Left colon (tissue), 2 donors: ENCODE measurements around the gene FCSK. TPM values are rescaled to one million over a fixed set of nuclear protein-coding genes. Genes with fewer than 3 reads are reported as not detected.
A peak's percentile ranks its signal among the peaks of the same experiment; 100 is the strongest.
"Not testable (repeated sequence)": the region's sequence is repeated elsewhere in the genome, so short reads cannot be mapped to it uniquely, and the experiment has no call there.

Experiments
- ATAC-seq: fragments of 200-7000 bp; cut with Tn5 transposase; one replicate; pipeline ENCODE4 v1.9.1; 2020; ENCODE audit warnings: mild to moderate bottlenecking, moderate library complexity
- DNase-seq, 2 donors: peaks; one replicate each; pipeline ENCODE4 v3.0.0-alpha.2; 2020
- intact Hi-C, 2 donors: fragments of 100-400 bp; cut with DNase I in 1 of 2; cut with micrococcal nuclease in 1 of 2; formaldehyde crosslinking; loops; one replicate each; pipeline versions ENCODE4 v1.11.2 to v1.14.0; 2022; cut with DNase I, micrococcal nuclease
- long read RNA-seq: library from polyadenylated mRNA; unstranded; transcript quantifications from one replicate; pipeline ENCODE4 v2.0.0, GENCODE V29; 2021
- total RNA-seq, 2 donors: library from RNA; stranded (reverse); fragmentation: NEBNext Ultra II Directional; extraction: Animal tissue kit (Norgen Biotek cat#: 25700); gene quantifications; one replicate each; pipeline ENCODE4 v1.2.1, GENCODE V29; 2021
- donor health status: DM: no; HTN: no; CAD: no.
- donor health status: DM: yes; HTN: yes; CAD: no.

FCSK gene
- 10 to 100 TPM; 36.5 to 48.8 TPM for total RNA-seq
- long read RNA-seq, full-length matches to known transcripts, result 3 of 54 reads
- long read RNA-seq, partial matches to known transcripts, result 36 of 54 reads
- long read RNA-seq, other reads (novel, unspliced or antisense), result 15 of 54 reads

DNA sequence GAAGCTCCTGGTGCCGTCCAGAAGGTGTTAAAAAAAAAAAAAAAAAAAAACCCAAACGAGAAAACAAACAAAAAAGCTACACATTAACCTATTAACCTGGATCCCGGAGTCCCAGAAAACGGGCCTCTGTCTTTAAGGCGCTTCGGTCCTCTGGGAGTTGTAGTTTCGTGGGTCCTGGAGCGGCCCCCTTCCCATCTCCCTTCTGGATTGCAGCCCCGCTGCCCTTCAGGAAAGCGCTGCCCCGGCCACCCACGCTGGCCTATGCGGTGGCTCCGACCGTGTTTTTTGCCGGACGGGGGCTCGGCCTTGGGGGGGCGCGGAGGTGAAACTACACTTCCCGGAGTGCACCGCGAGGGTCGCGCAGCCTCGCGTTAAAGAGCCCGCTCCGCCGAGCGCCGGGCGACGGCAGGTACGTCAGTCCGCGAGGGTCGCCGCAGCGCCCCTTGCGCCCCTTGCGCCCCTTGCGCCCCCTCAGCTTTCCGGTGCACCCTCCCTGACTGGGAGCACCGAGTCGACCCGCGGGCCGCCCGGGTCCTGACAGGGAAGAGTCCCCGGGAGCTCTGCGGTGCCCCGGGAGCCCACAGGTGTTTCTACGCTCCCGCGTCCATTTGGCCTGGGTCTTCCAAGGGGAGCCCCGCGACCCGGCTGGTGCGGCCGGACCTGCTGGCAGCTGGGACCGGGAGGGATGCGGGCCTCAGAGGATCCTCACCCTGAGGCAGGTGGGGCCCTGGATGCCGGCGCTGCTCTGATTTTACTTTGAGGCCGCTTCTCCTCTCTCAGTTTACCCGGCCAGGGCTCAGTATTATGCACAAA, at the start of gene FCSK:
TSS of gene FCSK (plus strand) at position 374 of the 813 bp plus-strand sequence. CDS start 8,596 bp downstream, outside the sequence.
- intact Hi-C loops, result loop anchor here in 1 of 2 donors (10.0 kb wide), 1 partner anchor 60 kb away; no protein-coding TSS in a partner anchor
- ATAC-seq (peak; percentile 87), DNase-seq (peak; percentile 55 to 84)

DNA sequence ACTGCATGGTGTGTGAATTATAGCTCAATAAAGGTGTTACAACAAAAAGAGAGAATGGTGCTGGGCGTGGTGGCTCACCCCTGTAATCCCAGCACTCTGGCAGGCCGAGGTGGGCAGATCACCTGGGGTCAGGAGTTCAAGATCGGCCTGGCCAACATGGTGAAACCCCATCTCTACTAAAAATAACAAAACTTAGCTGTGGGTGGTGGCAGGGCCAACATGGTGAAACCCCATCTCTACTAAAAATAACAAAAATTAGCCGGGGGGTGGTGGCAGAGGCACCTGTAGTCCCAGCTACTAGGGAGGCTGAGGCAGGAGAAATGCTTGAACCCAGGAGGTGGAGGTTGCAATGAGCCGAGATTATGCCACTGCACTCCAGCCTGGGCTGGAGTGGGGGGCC, 48.3 kb upstream of the FCSK start:
- ATAC-seq, intact Hi-C loops, DNase-seq: not testable (repeated sequence)

DNA sequence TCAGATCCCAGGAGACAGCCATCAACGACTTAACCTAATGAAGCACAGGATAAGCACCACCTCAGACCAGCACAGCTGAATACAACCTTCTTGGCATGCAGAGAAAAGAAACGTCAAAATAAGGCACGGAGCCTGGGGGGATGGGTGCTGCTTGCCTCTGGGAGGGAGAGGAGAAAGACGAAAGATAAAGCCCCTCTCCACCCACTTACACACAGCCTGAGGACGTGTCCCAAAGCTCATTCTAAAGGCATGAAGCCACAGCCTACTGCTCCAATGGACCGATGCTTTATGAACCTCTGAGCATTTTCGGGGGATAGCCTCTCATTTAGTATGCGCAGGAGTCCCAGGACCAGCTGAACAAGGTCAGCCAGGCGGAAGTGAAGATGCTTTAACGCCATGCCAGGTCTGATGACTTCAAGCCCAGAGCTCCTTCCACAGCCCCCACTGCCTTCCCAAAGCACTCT, 46.6 kb upstream of the FCSK start:
- intact Hi-C loops, result no loop called here
- DNase-seq, result no peak
- ATAC-seq, result no peak

DNA sequence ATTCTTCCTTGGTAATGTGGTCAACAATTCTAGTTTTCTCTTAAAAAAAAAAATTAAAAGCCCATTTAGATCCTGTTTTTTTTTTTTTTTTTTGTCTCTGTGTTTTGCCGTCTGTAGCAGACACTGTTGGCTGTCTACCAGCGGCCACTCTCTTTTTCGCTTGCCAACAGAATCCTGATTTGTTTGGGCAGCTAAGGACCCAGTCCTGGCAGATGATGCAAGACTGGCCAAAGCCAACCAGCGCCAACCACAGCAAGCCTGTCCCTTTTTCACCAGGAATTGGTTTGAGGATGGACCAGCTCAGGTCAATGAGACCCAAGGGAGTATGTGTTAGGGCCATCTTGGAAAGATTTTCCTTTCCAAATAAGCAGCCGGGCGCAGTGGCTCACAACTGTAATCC, 43.7 kb upstream of the FCSK start:
- intact Hi-C loops, result no loop called here
- DNase-seq (no peak), ATAC-seq (no peak)

DNA sequence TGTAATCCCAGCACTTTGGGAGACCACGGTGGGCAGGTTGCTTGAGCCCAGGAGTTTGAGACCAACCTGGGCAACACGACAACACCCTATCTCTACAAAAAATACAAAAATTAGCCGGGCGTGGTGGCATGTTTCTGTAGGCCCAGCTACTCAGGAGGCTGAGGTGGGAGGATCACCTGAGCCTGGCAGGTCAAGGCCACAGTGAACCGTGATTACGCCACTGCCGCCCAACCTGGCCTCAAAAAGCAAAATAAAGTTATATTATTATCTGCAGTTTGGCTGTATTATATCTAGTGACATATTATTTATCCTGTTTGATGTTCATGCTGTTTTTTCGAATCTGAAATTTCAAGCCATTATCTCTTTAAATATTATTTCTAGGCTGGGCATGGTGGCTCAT, 42.0 kb upstream of the FCSK start:
- intact Hi-C loops, result no loop called here
- DNase-seq (no peak), ATAC-seq (no peak)

DNA sequence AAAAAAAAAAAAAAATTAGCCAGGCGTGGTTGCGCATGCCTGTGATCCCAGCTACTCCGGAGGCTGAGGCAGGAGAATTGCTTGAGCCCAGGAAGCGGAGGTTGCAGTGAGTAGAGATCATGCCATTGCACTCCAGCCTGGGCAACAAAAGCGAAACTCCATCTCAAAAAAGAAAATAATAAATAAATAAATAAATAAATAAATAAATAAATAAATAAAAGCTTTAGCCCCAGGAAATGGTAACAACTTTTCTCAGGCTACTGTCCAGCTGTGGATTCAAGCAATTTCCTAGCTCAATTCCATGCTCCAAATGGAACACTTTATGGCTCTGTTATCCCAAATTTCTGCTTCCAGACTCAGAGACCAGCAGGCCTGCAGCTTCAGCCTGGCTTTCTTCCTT, 40.8 kb upstream of the FCSK start:
- ATAC-seq, intact Hi-C loops, DNase-seq: not testable (repeated sequence)

DNA sequence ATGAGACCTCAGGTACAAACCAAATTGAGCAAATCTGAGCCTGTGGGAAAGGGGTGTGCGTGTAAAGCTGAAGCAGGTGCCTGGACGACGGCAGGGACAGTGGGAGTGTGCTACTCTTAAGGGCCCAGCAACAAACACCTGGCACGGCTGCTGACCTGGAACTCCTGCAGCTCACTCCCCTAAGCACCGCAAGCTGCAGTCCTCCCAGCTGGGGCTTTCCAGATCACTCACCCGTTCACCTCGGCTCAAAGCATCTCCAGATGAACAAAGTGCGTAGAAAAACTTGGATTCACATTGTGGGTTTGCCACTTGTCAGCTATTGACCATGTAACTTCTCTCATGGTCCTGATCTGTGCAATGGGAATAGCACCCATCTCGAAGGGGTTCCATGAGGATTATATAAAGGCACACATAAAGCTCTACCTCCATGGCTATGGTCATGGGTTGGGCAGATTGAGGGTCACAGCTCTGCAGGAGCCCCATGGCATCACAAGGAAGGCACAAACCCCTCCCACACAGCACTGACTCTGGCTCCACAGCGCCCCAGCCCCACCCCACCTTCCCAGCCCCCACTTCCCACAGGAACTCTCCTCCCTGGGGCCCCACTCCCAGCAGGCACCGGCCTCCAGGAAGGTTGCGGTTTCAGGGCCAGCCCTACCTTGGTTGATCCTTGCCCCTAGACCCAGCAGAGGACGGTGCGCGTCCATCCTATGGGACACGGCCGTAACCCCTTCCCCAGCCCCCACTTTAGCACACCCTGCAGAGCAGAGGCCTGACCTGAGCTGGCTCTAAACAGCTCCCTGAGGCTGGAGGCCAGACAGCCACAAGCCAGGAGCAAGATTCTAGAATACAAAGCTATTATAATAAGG, 37.4 kb upstream of the FCSK start:
- peak in 1 of 2 donors; percentile 56 for DNase-seq
- ATAC-seq, result peak; percentile 68
- intact Hi-C loops, result no loop called here

DNA sequence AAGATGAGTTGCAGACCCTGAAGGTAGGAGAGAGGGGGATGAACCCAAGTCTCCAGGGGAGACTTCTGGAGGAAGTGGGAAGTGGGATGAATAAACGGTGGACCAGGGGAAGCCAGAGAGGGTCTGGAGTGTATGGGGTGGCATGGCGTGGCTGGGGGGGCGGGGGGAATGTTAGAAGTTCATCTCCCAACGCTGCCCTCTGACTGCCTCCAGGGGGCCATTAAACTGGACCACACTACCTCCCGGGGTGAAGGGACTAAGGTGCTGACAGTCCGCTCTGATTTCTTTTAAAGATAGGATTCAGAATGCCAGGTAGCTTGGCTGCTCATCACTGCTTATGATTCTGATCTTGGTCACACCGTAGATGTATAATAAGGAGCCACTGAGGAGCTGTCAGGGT, 36.7 kb upstream of the FCSK start:
- DNase-seq (no peak), ATAC-seq (no peak)
- intact Hi-C loops, result no loop called here

DNA sequence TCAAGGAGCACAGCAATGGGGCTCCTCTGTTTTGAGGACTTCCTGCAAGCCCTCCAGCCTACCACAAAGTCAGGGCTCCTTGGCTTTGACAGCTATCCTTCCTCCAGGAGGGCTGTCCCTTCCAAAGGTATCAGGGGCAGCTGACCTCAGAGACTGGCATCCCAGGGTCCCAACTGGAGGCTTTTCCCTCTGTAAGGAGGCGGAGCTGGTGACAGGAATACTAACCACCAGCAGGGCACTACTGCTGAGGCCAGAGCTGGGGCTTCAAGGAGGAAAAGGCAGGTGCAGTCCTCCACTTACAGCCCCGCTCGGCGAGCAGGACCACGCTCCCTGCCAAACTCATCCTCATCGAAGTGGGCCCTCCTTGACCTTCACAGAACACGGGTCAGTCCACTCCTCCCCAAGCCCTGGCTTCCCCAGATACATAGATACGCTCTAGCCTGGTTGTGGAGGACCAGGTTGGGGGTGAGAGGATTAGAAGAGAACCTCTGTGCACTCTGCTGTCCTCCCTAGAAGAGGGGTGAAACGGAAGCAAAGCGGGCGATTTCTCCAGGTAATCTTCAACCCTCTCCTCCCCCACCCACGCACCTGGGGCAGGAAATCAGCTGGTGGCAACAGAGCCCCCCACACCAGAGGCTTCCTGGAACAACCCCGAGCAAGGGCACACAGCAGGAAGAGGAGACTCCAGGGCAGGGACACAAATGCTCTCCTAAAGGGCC, 36.0 kb upstream of the FCSK start:
- DNase-seq (no peak), ATAC-seq (no peak)
- intact Hi-C loops, result no loop called here

DNA sequence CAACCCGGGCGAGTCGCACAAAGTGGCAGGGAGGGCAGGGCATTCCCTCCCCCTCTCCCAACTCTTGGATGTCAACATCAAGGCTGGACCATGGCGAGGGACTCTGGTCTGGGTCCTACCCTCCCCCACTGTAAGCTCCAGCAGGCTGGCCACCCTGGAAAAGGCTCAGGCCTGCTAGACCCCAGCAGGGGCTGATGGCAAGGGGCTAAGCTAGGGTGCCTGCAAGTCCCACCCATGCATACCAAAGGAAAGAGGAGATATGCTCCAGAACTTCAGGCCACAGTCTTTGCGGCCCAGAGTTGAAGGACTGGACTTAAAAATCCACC, 35.4 kb upstream of the FCSK start:
- ATAC-seq (no peak), DNase-seq (no peak)
- intact Hi-C loops, result no loop called here

DNA sequence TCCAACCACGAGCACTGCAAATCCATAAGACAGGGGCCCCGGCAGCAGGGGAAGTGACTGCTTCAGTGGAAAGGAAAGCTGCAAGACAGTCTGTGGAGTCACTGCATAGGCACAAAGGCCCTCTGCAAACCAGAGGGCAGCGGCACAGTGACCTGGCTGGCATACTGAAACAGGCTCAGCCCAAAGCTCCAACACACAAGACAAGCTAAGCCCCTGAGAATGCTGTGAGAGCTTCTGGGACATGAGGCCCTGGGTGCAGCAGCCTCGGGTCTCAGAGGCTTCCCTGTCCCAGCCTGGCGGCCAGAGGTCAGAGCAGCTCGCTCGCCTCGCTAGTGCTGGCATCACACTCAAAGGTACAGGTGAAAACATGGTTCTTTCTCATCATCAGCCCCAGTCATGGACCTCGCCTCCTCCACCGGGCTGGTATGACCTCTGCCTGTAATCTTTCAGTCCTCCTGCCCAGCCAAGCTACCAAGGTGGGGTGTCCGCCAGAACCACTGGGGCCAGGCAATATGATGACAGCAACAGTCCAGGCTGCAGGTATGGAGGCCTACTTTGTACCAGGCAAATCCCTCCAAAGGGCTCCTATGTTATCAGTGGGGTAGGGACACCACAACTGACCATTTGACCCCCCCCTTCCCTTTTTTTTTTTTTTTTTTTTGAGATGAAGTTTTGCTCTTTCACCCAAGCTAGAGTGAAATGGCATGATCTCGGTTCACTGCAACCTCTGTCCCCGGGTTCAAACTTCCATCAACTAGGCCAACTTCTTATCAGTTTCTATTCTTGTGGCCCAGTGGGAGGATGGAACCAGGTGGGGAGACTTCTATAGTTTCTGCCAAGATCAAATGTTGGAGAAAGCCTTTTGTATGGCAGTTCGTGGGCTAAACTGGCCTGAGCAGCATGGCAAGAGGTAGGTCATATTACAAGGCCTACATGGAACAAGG, 34.7 kb upstream of the FCSK start:
- ATAC-seq (no peak), DNase-seq (no peak)
- intact Hi-C loops, result no loop called here

DNA sequence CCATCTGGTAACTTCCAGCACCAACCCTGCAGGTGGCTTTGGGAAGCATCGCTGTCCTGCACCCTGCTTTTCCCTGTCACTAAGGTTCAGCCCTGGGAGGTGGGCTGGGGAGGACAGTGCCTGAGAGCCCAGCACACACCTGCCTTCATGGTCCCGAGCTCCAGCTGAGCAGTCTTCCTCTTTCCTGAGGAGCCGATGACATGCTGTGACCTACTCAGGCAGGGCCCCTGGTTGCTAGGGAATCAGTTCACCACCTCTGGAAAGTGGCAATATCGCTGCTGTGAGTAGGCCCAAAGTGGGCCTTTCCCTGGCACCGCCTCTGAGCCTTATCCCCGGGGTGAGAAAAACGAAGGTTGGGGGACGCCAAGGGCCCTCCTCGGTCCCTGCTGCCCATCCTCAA, 33.4 kb upstream of the FCSK start:
- intact Hi-C loops, result no loop called here
- no peak for ATAC-seq
- DNase-seq, result no peak

DNA sequence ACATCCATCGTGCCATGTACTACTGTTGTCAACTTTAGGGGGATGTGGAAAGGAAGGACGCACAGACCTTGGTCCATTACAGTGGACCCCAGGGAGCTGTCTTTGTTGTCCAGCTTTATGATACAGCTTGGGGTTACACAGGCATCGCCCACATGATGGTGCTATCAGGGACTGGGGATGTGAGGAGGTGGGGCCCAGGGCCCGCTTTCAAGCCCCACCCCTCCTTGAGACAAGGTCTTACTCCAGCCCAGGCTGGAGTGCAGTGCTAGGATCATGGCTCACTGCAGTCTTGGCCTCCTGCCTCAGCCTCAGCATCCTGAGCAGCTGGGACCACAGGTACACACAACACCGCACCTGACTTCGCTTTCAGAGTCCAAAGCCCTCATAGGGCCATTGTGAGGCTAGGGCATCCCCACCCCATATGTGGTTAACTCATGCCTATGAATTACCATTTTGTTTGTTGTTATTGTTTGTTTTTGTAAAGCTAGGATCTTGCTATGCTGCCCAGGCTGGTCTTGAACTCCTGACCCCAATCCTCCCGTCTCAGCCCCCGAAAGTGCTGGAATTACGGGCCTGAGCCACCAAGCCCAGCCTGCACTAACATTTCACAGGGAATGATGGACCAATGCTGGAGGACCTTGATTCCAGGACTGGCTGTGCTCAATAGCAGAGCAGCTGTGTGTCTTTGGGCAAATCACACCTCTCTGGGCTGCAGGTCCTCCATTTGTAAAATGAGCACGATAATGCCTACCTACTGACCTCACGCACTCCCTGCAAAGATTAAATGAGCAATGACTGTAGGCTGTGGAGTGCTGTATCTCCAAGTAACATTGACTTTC, 32.7 kb upstream of the FCSK start:
- DNase-seq (no peak), ATAC-seq (no peak)
- intact Hi-C loops, result no loop called here

DNA sequence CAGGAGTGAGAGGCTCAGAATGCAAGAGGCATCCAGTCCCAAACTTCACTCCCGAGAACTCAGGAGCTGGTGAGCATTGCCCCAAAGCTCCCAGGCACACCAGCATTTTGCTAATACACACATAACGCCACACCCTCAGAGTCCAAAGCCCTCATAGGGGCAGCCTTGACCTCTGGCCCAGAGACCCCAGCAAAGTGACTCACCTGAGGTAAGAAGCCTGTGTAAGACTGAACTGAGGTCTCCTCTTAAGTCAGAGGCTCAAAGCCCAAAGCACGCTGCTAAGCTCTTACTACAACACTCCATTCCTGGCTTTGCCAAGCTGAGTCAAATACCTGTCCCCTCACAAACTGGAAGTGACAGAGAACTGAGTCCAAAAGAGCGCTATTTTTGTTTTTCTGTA, 31.9 kb upstream of the FCSK start:
- DNase-seq, result no peak
- intact Hi-C loops, result no loop called here
- ATAC-seq, result peak; percentile 41

DNA sequence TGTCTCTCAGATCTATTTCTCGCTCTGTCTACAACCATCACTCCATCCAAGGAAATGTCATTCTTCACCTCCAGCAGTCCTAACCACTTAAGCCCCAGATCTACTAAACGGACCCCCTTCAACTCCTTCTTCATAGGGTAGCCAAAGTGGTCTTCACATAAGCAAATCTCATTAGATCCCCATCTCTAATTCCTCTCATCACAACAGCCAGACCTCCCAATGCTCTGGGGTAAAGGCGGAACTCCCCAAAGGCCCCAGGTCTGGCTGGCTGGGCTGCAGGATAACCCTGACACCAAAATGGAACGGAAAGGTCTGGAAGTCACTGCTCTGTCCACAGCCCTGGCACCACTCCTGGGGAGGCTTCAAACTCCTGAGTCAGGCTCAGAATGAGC, 26.6 kb upstream of the FCSK start:
- no peak for ATAC-seq
- no peak for DNase-seq
- intact Hi-C loops, result no loop called here

DNA sequence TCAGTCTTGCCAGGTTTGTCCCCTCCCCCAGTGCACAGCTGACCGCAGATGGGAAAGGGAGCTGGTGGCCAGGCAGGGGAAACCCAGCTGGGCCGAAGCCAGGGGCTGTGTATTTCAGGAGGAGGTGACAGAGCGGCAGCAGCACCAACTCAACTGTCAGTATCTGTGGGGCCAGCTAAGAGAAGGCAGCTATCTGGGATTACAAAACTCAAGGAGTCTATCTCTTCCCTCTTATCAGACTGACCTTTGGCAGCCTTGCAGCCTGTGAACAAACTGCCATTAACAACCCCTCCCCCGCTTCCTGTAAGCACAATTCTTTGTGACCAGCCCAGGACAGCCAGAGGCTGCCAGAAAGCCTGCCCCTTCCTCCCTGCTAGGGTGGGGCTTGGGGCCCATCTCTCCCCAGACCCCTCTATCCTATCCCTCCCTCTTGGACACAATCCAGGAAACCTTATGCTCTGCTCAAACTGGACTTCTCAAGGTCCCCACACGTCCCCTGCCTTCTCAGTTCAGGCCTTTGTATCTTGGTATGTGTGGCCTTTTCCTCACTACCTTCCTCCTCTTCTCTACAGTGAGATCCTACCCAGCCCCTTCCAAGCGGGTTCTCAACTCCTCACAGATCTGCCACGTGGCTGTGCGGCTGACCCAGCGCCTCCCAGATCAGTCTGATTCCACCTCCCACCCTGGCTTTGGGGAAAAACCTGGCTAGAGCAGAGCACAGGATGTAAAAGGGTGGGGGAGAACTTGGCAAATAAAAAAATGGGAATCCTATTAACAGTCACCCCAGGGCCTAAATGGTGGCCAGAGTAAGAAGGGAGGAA, 26.0 kb upstream of the FCSK start:
- DNase-seq (peak; percentile 90 to 96), ATAC-seq (peak; percentile 89)
- intact Hi-C loops, result no loop called here
